Forelimb muscle (tissue), 1 donor: Measurements from ENCODE around the gene GPATCH1. TPM values are rescaled to one million over a fixed set of nuclear protein-coding genes. Genes with fewer than 3 reads are reported as not detected.
"Not testable (repeated sequence)": the region's sequence is repeated elsewhere in the genome, so short reads cannot be mapped to it uniquely, and the experiment has no call there.

Experiments used
- DNase-seq: peaks from one replicate; pipeline ENCODE4 v3.0.0-alpha.2; 2013; ENCODE audit warnings: low read depth
- polyA plus RNA-seq: library from polyadenylated mRNA; unstranded; fragments of 120-200 nt; gene quantifications from one replicate; pipeline ENCODE4 v1.2.1, GENCODE V29; 2013; ENCODE audit not compliant: insufficient read length

GPATCH1 gene
- polyA plus RNA-seq, 1 donor = 7.6 TPM

DNA sequence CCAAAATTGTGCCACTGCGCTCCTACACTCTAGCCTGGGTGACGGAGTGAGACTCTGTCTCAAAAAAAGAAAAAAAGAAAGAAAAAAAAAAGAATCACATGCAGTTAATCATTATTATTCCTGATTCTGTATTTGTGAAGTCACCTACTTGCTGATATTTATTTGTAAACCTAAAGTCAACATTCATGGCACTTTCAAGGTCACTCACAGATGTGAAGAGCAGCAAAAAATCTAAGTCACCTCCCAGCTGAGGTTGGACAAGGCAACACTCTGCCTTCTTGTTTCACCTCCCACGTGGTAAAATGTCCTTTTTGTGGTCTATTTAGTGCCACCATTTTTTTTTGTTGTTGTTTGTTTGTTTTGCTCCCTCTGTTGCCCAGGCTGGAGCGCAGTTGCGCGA lies 77.4 kb downstream of the GPATCH1 start:
- no peak for DNase-seq

DNA sequence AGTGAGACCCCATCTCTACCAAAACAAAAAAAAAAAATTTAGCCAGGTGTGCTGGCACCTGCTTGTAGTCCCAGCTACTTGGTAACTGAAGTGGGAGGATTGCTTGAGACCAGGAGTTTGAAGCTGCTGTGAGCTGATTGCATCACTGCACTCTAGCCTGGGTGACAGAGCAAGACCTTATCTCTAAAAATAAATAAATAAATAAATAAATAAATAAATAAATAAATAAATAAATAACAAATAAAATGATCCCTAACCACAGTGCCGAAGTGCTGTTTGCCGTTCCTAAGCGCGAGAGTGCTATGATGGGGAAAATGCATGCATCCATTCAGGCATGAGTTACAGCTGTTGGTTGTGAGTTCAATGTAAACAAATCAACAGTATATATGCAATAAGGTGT lies 78.2 kb downstream of the GPATCH1 start:
- DNase-seq = no peak

DNA sequence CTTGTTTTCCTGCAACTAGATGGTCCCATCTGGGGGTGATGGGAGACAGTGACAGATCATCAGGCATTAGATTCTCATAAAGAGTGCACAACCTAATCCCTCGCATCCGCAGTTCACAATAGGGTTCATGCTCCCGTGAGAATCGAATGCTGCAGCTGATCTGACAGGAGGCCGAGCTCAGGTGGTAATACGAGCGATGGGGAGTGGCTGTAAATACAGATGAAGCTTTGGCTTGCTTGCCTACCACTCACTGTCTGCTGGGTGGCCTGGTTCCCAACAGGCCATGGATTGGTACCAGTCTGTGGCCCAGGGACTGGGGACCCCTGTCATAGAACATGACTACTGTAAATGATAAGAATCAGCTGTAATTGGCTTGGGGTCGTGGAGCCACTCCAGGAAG lies 78.9 kb downstream of the GPATCH1 start:
- no peak for DNase-seq

DNA sequence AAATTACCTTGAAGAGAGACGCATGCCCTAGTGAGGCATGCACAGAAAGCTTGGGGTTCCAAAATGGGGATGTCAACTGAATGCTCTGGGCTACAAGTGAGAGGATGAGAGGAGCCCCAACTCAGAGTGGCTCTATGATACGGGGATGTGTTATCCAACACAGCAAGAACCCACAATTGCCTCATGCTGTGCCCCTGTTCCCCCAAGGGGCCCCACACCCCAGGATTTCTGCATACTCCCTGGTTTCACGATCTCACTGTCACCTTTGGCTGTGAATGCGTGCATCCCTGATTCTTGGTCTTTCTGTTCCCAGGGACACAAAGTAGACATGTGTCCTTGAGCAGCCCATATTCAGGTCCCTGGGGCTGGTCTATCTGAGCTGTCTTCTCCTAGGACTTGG lies 80.2 kb downstream of the GPATCH1 start:
- DNase-seq = no peak

DNA sequence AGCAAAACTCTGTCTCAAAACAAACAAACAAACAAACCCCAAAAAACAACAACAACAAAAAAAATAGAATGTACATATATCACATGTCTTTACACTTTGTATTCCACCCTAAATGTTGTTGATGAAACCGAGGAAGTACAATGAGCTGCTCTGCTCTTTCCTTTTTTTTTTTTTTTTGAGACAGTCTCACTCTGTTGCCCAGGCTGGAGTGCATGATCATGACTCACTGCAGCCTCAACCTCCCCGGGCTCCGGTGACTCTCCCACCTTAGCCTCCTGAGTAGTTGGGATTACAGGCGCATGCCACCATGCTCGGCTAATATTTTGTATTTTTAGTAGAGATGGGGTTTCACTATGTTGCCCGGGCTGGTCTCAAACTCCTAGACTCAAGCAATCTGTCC lies 82.5 kb downstream of the GPATCH1 start:
- no peak for DNase-seq

DNA sequence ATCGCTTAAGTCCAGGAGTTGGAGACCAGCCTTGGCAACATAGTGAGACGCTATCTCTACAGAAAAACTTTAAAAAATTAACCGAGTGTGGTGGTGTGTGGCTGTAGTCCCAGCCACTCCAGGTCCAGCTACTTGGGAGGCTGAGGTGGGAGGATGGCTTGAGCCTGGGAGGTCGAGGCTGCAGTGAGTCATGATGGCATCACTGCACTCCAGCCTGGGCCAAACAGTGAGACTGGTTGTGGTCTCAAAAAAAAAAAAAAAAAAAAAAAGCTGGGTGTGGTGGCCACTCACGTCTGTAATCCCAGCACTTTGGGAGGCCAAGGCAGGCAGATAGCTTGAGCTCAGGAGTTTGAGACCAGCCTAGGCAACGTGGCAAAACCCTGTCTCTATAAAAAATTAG lies 85.1 kb downstream of the GPATCH1 start:
- not testable (repeated sequence) for DNase-seq

DNA sequence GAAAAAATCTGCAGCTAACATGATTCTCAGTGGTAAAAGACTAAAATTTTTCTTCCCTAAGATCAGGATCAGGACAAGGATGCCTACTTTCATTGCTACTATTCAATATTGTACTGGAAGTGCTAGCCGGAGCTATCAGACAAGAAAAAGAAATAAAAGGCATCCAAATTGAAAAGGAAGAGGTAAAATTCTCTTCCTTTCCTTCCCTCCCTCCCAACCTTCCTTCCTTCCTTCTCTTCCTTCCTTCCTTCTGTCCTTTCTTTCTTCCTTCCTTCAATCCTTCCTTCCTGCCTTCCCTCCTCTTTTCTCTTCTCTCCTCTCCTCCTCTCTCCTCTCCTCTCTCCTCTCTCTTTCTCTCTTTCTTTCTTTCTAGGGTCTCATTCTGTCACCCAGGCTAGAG lies 86.5 kb downstream of the GPATCH1 start:
- DNase-seq = no peak

DNA sequence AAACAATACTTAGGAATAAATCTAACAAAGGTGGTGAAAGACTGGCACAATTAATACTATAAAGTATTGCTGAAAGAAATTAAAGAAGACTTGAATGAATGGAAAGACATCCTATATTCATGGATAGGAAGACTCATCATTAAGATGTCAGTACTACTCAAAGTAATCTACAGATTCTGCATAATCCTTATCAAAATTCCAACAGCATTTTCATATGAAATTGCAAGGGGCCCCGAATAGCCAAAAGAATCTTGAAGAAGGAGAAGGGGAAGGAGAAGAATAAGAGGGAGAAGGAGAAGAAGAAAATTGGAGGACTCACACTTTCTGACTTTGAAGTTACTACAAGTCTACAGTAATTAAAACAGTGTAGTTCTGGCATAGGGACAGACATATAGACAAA lies 87.5 kb downstream of the GPATCH1 start:
- no peak for DNase-seq

DNA sequence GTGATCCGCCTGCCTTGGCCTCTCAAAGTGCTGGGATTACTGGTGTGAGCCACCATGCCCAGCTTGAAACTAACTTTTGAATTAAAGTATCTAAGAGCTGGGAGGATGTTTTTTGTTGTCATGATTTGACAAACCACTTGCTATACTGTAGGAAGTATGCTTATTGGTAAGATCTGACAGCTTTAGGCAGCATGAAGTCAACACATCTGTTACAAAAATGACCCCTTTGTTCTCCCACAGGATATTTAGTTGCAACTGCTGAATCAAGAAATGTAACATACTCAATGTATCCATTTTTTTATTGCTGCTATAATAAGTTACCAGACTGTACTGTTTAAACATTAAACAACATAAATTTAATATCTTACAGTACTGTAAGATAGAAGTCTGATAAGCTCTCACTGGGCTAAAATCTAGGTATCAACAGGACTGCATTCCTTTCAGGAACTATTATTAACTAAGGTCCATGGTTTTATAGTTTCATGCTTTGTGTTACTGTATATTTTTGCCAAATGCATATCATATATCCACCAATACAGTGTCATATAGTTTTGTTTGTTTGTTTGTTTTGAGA lies 90.3 kb downstream of the GPATCH1 start:
- no peak for DNase-seq

DNA sequence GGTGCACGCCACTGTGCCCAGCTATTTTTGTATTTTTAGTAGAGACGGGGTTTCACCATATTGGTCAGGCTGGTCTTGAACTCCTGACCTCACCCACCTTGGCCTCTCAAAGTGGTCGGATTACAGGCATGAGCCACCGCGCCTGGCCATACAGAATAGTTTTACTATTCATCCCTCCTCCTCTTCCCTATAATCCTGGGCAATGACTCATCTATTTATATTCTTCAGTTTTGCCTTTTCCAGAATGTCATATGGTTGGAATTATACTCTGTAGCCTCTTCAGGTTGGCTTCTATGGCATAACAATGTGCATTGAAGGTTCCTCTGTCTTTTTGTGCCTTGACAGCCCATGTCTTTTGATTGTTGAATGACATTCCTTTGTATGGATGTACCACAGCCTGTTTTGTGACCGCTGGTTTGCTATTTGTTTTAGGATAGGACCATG lies 91.0 kb downstream of the GPATCH1 start:
- DNase-seq = no peak

DNA sequence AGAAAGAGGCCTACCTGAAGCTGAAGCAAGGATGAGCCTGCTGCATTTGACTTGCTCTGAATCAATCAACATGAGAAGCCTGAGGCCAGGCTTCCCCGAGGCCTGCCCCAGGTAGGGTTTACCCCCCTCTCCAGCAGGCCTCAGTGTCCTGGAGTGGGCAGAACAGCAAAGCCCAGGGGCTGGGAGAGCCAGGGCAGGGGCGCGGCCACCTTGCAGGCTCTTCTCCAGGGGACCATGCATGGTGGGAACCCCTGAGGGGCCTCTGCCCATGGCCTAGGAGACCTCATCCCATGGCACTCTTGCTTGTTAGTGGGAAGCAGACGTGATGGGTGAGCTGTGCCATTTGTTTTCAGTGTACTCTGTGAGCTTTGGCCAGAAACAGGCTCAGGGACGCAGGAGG lies 93.2 kb downstream of the GPATCH1 start:
- DNase-seq = no peak

DNA sequence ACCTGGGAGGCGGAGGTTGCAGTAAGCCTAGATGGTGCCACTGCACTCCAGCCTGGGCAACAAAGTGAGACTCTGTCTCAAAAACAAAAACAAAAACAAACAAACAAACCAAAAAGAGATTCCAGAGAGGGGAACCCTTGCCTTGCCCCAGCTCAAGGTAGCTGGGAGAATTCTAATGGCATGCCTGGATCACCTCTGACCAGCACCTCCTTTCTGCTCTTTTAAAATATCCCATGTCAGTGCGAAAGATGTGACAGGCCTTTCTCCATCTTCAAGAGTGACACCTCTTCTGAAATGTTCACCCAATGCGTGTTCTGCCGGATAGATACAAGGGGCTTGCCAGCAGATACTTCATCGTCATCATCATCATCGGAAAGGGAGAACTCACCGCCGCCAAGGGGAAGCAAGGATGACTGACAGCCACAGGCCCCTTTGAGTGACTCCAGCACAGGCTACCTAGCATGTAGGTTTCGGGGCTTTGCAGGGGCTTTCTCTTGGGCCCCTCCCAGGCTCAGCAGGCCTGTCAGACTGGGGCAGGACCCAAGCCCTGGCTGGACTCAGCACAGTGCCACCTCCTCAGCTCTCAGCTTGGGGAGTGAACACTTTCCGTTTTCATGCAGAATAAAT lies 94.3 kb downstream of the GPATCH1 start:
- no peak for DNase-seq

DNA sequence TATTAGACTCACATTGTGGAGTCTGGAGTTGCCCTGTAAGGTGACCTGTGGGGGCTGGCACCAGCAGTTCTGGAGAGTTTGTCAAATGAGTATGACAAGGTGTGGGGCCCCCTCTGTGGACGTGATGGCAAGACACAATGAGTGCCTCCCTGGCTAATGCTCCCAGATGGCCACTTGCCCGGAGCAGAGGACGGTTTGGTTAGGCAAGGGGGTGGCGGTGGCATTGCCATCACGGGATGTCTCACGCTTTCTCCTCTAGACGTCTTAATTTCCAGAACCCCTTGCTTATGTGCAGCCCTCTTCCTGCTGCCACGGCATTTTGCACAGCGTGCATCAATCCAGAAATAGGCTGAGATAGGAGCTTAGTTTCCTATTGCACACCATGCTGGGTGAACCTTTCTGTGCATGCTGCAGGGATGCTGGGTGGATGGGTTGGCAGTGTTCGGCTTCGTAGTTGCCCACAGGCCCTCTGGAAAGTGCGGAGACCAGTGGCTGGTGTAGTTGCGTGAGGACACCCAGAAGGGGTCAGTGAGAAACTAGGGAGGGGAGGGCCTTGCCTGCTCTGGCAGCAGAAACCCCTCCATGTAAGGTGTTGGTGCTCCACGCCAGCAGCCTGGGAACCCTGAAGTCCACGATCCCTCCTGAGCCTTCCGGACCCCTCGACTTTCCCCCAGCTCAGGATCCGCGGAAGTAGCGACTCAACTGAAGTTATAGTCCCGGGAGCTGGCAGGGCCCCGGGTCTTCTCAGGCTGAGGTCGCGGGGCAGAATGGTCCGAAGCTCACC lies 95.1 kb downstream of the GPATCH1 start:
- DNase-seq = no peak

DNA sequence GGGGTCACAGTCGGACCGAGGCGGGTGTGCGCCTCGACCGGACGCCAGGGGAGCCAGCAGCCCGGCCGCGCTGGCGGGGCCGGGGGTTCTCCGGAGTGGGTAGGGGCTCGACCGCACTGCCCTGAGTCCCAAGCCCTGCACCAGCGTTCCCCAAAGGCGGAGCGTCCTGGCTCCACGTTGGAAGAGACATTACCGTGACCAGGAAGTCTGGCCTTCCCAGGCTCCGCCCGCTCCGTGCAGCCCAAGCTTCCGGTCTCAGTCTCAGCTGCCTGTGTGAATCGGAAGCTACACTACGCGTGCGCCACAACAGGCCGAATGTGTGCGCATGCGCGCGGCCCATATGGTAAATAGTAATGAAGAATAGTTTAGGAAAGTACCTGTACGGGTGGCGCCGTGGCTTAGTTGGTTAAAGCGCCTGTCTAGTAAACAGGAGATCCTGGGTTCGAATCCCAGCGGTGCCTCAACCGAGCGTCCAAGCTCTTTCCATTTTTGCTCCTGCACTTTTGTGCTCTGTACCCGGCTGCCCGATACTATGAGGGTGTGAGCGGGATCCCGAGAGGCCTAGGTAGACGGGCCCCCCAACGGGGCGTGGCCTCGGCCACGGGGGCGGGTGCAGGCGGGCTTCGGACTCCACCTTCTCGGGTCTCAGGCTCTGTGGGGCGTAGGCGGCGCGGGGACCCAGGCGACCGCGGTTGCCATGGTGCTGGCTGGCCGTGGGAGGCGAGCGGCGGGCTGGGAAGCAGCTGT lies 95.9 kb downstream of the GPATCH1 start:
- peak; percentile 90 for DNase-seq

DNA sequence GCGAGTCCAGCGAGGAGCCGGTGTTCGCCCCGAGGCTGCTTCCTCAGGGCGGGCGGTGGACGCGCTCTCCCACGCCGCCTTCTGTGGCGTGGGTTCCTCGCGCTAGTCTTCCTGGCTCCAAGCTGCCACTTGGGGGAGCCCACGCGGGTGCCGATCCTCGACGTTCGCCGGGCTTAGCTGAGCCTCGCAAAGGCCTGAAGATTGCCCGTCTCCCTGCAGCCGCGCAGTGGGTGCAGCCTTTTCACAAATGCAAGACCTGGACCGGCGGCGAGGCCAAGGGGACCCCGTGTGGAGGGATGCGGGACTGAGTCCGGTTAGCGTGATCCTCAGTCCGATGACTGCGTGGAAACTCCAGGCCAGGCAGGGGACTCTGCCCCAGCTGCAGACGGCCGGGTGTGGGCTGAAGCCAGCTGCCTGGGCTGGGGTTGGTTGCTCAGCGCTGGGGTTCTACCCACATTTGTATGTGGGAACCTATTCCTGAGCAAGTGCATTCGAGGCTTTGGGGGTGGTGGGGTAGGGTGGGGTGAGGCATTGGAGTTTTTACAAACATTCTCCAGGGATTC lies 96.5 kb downstream of the GPATCH1 start:
- peak; percentile 25 for DNase-seq

Other genes starting within 250 kb of the GPATCH1 start
- 0.62 TPM for gene SLC7A9, start 211.4 kb upstream of the GPATCH1 start, polyA plus RNA-seq
- 17.0 TPM for gene CEP89, start 109.2 kb upstream of the GPATCH1 start, polyA plus RNA-seq
- 1.6 TPM for gene FAAP24, start 108.9 kb upstream of the GPATCH1 start, polyA plus RNA-seq
- gene RHPN2, start 16.3 kb upstream of the GPATCH1 start, polyA plus RNA-seq = 2.1 TPM
- 0.56 TPM for gene WDR88, start 50.9 kb downstream of the GPATCH1 start, polyA plus RNA-seq
- gene LRP3, start 113.1 kb downstream of the GPATCH1 start, polyA plus RNA-seq = 19.2 TPM
- gene SLC7A10, start 144.7 kb downstream of the GPATCH1 start, polyA plus RNA-seq = 8.0 TPM
- gene CEBPA, start 221.4 kb downstream of the GPATCH1 start, polyA plus RNA-seq = 4.4 TPM